Measurements from ENCODE around the gene ICAM4.

GRCh38 chr19:10274589-10274988, 12.2 kb upstream of the ICAM4 start:
- TF ChIP-seq ZSCAN18 (CRISPR knock-in tag; IDR thresholded peaks at IDR 0.05) (no peak), CTCF (IDR thresholded peaks at IDR 0.05) (no peak)
